SU-DHL-6 (cell line): ENCODE data around the gene GTF2H3.

ENCODE experiments used
- H2AFZ ChIP-seq: fragments of 200-600 bp; sonication (generic); 2 replicates; pipeline ENCODE4 v1.6.1; 2014; ENCODE audit warnings: low read depth, mild to moderate bottlenecking, moderate library complexity, mixed read lengths, antibody characterized with exemption, low read length; ENCODE audit not compliant: severe bottlenecking
- H3F3A ChIP-seq: fragments of 200-600 bp; shearing (Covaris generic); 2 replicates; pipeline ENCODE4 v1.6.0; 2016; ENCODE audit warnings: antibody characterized with exemption, mild to moderate bottlenecking; ENCODE audit not compliant: insufficient read depth
- H3K27ac ChIP-seq: fragments of 200-600 bp; sonication (generic); 2 replicates; pipeline ENCODE4 v1.5.1; 2016; ENCODE audit warnings: low read depth, mild to moderate bottlenecking, low read length, moderate library complexity, mixed read lengths
- H3K27me3 ChIP-seq: fragments of 200-600 bp; sonication (generic), shearing (Covaris generic); 2 replicates; pipeline ENCODE4 v1.6.0; 2014; ENCODE audit warnings: mild to moderate bottlenecking, low read length
- H3K36me3 ChIP-seq: fragments of 200-600 bp; sonication (generic); 2 replicates; pipeline ENCODE4 v1.6.1; 2014; ENCODE audit warnings: mild to moderate bottlenecking, low read length, mixed read lengths
- H3K4me2 ChIP-seq: fragments of 300-600, 200-600 bp; shearing (Covaris generic), sonication (generic); 2 replicates; pipeline ENCODE4 v1.6.0; 2014; ENCODE audit warnings: low read length, low read depth, mild to moderate bottlenecking; ENCODE audit not compliant: poor library complexity, severe bottlenecking
- H3K4me3 ChIP-seq: fragments of 200-600 bp; sonication (generic); 2 replicates; pipeline ENCODE4 v1.5.1; 2014; ENCODE audit warnings: antibody characterized with exemption, low read length, mild to moderate bottlenecking, mixed read lengths; ENCODE audit not compliant: insufficient read depth, poor library complexity, severe bottlenecking
- H3K79me2 ChIP-seq: fragments of 200-600 bp; sonication (generic); 2 replicates; pipeline ENCODE4 v1.6.1; 2014; ENCODE audit warnings: mild to moderate bottlenecking, low read length, moderate library complexity; ENCODE audit not compliant: insufficient read depth
- H3K9ac ChIP-seq: fragments of 200-600 bp; sonication (generic); 2 replicates; pipeline ENCODE4 v1.7.0; 2014; ENCODE audit warnings: mild to moderate bottlenecking, low read length
- H3K9me2 ChIP-seq: fragments of 200-600 bp; sonication (generic); replicated peaks from 2 replicates; pipeline ENCODE4 v1.6.1; 2014; ENCODE audit warnings: low read length; ENCODE audit not compliant: insufficient read depth
- H3K9me3 ChIP-seq: fragments of 200-600 bp; sonication (generic); 2 replicates; pipeline ENCODE4 v1.6.1; 2014; ENCODE audit warnings: low read length, mixed read lengths; ENCODE audit not compliant: insufficient read depth
- H4K20me1 ChIP-seq: fragments of 200-600 bp; sonication (generic); 2 replicates; pipeline ENCODE4 v1.6.1; 2014; ENCODE audit warnings: low read depth, mild to moderate bottlenecking, antibody characterized with exemption, low read length, moderate library complexity, mixed read lengths
- CTCF ChIP-seq: fragments of 200-600 bp; sonication (generic); IDR thresholded peaks from one replicate; pipeline ENCODE4 v1.5.1; 2017; ENCODE audit warnings: antibody characterized with exemption, mild to moderate bottlenecking, low read length, moderate library complexity; ENCODE audit not compliant: insufficient read depth, poor library complexity, severe bottlenecking
- EZH2phosphoT487 ChIP-seq: fragments of 200-600 bp; sonication (generic), shearing (Covaris generic); conservative IDR thresholded peaks from 2 replicates; pipeline ENCODE4 v1.6.1; 2018; ENCODE audit warnings: mild to moderate bottlenecking, antibody characterized with exemption, low read length, moderate library complexity, mixed read lengths

Gene GTF2H3

DNA sequence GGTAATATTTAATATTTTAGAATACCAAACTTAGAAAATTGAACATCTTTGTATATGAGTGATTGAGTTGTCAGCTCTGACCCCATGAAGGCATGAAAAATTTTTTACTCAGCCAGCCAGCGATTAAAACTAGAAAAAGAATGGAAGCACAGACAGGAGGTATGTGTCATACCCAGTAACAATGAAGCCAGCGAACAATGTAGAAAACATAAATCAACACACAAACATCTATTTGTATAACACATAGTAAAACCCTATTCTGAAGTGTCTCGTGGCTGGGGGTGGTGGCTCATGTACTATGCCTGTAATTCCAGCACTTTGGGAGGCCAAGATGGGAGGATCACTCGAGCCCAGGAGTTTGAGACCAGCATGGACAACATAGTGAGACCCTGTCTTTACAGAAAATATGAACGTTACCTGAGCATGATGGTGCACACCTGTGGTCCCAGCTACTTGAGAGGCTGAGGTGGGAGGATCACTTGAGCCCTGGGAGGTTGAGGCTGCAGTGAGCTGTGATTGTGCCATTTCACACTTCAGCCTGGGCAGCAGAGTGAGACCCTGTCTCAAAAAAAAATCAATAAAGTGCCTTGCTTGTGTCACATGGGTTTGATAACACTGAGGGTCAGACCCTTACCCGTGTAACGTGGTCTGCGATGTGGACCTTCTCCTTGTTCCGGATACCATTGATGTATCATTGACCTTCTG lies 43.1 kb downstream of the GTF2H3 start:
- H3K36me3 ChIP-seq = no peaks in the 10 kb centered on the region

DNA sequence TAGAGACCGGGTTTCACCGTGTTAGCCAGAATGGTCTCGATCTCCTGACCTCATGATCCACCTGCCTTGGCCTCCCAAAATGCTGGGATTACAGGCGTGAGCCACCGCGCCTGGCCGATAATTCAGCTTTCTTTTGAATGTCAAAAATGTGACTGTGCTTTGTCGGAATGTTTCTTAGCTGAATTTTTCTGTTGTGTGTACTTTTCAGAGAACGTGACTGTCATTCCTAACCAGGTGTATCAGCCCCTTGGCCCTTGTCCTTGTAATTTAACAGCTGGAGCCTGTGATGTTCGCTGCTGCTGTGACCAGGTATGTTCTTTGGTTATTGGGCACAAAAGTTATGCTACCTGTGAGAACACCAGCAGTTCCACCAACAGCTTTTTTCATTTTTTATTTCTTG lies 45.4 kb downstream of the GTF2H3 start:
- Histone ChIP-seq H3F3A (no peaks in the 10 kb centered on the region), H3K9me3 (no peaks in the 10 kb centered on the region), H3K4me2 (no peak overlapping the region), H2AFZ (no peak overlapping the region), H3K9me2 (no peaks in the 10 kb centered on the region), H4K20me1 (no peaks in the 10 kb centered on the region), H3K79me2 (no peaks in the 10 kb centered on the region), H3K4me3 (no peak overlapping the region), H3K27ac (no peak overlapping the region), H3K9ac (no peak overlapping the region), H3K27me3 (no peaks in the 10 kb centered on the region), H3K36me3 (no peaks in the 10 kb centered on the region)
- TF ChIP-seq CTCF = no peak
- TF ChIP-seq EZH2phosphoT487 = no peak

More for the DNA sequence above, 43.1 kb downstream of the GTF2H3 start:
- TF ChIP-seq CTCF (no peak), EZH2phosphoT487 (no peak)
- Histone ChIP-seq H3K79me2 (no peaks in the 10 kb centered on the region), H2AFZ (no peak overlapping the region), H3K27me3 (no peaks in the 10 kb centered on the region), H3K4me3 (no peak overlapping the region), H4K20me1 (no peaks in the 10 kb centered on the region), H3K9me2 (no peaks in the 10 kb centered on the region), H3F3A (no peaks in the 10 kb centered on the region), H3K9me3 (no peaks in the 10 kb centered on the region), H3K9ac (no peak overlapping the region), H3K27ac (no peak overlapping the region), H3K4me2 (no peak overlapping the region)

DNA sequence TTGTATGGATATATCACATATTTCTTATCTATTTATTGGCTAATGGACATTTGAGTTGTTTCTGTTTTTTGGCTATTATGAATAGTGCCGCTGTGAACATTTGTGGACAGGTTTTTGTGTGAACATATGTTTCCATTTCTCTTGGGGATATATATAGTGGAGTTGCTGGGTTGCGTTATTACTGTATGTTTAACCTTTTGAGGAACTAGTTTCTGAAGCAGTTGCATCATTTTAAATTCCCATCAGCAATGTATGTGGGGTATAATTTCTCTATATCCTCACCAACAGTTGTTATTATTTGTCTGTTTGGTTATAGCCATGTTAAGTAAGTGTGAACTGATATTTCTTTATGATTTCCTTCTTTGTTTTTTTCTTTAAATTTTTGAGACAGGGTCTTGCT lies 48.0 kb downstream of the GTF2H3 start:
- Histone ChIP-seq H3K9ac (no peak overlapping the region), H3K36me3 (no peaks in the 10 kb centered on the region), H3K9me2 (no peaks in the 10 kb centered on the region), H3K27ac (no peak overlapping the region), H3K27me3 (no peaks in the 10 kb centered on the region), H3K4me3 (no peak overlapping the region), H3K9me3 (no peaks in the 10 kb centered on the region), H3K4me2 (no peak overlapping the region), H3F3A (no peaks in the 10 kb centered on the region), H4K20me1 (no peaks in the 10 kb centered on the region), H3K79me2 (no peaks in the 10 kb centered on the region), H2AFZ (no peak overlapping the region)
- TF ChIP-seq CTCF = no peak
- TF ChIP-seq EZH2phosphoT487 = no peak
